Stimulated activated CD8-positive, alpha-beta memory T cell treated with anti-CD3 and anti-CD28 coated beads, Interleukin-12 subunit alpha, Interleukin-12 subunit beta, amount 100 ng/mL, for 4 hours (primary cell): Measurements from ENCODE around the gene NOL4L.

ENCODE experiments used
- DNase-seq: peaks from one replicate; pipeline ENCODE4 v3.0.0-alpha.2; 2020; ENCODE audit warnings: low read depth

NOL4L gene

DNA sequence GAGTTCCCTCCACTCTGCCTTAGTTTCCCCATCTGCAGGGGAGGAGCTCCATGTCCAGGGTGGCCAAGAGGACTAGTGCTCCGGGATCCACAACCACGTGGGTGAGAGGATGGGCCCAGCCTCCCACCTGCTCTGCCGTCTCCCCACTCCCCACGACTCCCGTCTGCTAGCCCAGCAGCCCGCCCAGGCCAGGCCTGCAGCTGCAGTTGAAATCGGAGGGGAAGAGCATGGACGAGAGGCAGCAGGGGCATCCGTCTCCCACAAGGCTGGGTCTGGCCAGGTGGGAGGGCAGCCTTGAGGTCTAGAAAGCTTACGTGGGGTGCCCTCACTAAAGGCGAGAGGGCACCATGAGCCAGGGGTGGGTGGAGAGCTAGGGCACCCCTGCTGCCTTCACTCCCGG is 8.6 kb downstream of the NOL4L start:
- DNase-seq = no peak

DNA sequence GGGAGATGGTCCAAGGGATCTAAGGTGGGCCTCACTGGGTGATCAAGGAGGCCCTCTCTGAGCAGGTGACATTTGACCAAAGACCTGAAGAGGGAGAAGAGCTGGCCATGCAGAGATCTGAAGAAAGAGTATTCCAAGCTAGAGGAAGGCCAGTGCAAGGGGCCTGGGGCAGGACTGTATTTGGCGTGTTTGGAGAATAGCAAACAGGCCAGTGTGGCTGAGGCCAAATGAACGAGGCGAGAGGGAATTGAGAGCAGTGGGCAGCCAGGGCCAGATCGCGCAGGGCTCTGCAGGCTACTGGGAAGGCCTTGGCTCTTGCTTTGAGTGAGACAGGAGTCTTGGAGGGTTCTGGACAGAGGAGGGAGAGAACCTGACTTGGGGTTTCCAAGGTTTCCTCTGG is 9.3 kb downstream of the NOL4L start:
- no peak for DNase-seq

DNA sequence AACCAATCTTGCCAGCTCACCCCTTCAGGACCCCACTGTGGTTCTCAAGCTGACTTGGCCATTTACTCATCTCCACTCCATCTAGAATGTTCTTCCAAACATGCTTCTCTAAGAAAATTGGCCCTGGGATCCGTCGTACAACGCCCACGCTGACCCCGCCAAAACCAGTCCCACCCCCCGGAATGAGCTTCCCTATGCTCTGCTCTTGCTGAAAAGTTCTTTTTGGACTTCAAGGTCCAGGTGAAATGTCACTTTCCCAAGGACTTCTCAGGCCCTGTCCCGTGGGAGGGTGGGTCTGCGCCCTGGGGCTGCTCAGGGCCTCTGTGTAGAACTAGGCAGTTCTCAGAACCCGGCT is 9.9 kb downstream of the NOL4L start:
- DNase-seq = no peak

DNA sequence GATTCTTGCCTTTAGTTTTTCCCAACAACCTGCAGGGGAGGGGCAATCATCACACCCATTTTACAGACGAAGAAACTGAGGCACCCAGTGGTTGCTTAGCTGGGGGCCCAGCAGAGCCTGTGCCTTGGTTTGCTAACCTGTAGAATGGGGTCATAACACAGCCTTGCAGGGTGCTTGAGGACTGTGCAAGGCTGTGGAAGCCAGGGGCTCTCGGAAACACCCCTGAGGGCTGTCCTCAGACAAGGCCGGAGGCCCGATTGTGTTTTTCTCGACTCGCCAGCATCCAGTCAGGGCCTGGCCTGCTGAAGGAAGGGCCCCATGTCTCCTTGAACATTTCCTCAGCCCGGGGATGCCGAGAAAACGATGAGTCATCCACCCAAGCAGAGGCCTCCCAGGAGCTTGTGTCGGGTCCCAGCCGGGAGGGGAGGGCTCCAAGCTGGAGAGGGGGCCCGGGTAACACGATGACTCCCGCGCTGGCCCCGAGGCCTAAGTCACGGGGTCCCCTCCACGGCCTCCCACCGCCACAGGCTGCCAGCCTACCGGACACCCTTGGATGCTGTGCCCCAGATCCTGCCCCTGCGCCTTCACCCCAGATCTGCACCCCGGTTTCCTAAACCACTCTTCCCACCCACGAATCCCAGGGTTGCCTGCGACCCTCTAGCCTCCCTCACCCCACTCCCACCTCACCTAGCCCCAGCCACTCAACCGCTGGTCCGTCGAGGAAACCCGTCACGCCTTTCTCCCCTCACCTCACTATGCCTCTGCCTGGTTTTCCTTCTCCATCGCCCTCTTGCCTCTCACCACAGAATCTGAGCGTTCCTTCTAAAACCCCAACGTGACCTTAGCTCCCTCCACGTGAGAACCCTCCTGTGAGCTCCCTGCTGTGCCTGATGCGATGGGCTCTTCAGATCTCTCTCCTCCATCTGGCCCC is 10.6 kb downstream of the NOL4L start:
- no peak for DNase-seq

DNA sequence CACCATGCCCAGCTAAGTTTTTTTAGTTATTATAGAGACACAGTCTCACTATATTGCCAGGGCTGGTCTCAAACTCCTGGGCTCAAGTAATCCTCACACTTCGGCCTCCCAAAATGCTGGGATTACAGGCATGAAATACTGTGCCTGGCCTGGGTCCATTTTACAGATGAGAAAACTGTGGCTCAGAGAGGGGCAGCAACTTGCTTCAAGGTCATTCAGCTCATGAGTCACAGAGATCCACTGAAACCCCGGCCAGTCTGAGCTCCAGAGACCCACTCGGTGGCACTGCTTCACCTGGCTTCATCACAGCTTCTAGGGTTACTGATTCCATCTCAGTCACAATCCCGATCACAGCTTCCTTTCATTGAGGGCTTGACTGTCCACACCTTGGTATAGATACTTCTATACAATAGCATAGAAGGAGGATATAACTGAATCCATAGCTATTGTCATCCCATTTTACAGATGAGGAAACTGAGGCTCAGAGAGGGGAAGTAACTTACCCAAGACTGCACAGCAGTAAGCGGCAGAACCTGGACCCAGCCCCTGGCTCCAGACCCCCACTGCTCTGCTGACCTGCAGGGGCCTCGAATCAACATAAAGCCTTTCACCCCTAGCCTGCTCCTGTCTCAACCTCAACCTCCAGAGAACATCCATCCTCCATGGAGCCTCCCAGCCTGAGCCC is 11.8 kb downstream of the NOL4L start:
- no peak for DNase-seq

DNA sequence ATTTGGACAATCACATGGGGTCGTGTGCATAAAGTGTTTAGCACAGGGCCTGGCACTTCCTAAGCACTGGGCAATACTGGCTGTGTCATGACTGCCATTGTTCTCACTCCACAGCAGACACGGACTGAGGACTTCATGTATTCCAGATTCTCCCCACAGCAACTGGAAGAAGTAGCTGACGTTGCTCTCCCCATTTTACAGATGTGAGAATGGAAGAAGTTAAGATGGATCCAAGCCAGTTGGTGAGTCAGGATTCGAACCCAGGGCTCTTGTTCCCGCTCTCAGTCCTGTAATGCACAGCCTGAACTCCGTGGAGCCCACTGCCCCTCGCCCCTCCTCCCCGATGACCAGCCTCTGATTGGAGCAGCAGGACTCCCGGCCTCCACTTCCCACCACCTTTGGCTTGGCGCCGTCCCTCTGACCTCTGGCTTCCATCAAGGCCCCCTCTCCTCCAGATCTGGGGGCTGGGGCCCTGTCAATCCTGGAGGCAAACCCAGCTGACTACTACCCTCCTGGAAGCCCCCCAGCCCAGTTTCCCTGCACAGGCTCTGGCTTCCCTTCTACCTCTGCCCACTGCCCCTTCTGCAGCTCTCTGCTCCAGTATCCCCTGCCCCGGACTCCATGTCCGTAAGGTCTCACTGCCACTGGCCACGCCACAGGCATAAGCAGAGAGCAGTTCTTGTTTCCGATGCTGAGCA is 12.7 kb downstream of the NOL4L start:
- DNase-seq = no peak

DNA sequence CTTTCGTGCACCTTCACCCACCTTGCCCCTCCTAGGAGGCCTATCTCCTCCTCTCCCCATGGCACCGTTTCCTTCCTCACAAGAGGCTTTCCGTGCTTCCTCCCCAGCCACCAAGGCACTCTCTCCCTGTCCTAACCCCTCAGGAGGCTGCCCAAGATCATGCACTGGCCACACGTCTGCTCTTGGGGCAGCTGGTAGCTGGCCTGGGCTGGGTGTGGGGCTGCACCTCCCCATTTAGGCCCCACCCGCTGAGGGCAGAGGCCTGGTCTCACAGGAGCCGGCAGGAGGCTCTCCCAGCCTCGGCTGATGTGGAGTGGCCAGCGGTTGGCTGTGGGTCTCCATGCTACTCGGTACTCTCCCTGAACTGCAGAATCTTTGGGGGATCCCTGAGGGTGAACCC is 13.6 kb downstream of the NOL4L start:
- no peak for DNase-seq

DNA sequence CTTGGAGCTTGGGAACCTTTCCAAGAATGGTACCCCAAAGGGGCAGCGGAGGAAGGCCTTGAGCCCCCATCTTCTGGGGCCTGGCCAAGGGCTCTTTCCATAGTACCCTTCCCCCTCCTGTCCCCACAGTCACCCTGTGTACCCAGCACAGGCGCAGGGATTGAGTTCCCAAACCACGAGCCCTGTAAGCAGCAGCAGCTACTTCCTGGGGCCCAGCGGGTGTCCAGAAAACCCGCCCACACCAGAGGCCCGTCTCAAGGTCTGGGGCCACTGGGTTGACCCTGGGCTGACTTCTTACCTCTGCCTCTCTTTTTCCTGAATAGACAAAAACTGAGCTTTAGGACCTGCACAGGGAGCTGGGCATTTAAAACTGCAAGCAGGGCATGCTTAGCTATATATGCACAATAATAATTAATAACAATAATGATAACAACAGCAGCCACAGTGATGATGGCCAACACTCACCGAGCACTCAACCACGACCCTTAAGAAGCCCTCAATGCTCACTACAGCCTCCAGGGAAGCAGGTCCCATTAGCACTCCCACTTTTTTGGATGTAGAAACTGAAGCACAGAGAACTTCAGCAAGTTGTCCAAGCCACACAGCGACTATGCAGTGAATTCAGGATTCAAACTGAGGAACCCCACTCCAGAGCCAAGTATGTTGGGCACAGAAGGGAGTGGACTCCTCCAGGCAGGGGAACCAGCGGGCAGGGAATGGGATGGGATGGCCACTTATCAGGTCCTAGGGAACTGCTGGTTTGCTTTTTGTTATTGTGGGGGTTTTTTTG is 14.5 kb downstream of the NOL4L start:
- no peak for DNase-seq

DNA sequence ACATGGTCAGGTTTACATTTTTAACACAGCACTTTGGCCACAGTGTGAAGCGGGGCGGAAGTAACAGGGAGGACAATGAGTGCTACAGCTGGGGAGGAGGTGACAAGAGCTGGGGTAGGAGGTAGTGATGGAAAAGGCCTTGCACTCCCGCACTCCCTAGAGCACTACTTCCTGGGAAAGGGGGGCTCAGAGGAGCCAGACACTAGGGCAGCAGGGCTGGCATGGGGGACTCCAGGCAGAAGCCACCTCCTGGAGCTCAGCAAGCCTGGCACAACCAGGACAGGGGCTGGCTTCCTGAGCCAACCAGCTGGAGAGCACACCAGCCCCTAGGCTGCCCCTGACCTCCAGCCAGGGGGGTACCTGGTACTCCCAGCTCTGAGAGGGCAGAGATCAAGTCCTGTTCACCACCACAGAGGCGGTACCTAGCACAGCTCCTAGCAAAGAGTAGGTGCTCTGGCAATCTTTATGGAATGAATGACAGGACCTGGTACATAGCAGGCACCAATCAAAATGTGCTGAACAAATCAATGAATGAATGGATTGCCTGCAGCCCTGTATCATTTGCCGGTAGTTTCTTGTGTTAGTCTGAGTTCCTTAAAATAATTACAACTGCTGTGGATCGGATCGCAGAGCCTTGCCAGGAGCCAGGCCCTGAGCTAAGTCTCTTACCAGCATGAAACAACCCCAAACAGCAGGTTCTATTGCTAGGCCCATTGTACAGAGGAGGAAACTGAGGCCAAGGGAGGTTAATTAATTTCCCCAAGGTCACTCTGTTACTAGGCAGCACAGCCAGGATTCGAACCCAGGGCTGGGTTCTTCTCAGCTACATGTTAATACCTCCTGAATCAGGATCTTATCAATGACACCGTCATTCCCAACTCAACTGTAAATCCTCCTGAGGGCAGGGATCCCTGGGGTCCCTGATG is 15.5 kb downstream of the NOL4L start:
- DNase-seq = no peak

DNA sequence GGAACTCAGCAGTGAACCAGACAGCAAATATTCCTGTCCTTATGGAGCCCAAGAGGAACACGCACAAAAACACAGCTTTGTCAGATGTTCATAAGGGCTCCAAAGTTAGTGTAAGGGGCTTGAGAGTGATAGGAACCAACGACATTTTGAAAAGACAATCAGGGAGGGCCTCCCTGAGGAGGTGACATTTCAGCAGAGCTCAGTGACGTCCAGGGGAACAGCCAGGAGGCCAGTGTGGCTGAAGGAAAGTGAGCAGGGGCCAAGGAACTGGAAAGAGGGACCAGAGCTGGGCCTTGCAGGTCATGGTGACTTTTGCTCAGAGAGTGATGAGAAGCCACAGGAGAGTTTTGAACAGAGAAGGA is 16.1 kb downstream of the NOL4L start:
- DNase-seq = no peak

DNA sequence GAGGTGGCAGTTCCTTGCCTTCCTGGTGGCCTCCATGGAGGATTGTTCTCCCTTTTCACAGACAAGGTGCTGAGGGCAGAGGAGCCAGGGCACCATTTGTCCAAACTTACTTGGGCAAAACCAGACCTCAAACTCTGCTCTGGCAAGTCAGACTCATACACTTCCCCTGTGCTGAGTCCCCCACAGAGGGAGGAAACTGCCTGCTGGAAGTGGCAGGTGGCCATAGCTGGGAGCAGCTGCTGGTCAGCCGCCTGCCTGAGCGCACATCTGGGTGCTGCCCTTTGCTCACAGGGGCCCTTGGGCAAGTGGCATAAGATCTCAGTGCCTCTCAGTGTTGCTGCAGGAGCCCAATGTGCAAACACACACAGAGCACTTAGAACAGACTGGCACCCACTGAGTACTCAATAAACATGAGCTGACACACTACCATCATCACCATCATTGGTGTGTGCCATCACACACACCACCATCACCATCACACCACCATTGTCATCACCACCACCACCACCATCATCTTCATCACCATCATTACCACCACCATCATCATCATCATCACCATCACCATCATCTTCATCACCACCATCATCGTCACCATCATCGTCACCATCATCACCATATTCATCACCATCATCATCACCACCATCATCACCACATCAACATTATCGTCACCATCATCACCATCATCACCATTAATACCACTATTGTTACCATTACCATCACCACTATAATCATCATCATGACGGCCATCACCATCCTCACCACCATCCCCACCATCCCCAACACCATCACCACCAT is 17.6 kb downstream of the NOL4L start:
- DNase-seq = no peak

DNA sequence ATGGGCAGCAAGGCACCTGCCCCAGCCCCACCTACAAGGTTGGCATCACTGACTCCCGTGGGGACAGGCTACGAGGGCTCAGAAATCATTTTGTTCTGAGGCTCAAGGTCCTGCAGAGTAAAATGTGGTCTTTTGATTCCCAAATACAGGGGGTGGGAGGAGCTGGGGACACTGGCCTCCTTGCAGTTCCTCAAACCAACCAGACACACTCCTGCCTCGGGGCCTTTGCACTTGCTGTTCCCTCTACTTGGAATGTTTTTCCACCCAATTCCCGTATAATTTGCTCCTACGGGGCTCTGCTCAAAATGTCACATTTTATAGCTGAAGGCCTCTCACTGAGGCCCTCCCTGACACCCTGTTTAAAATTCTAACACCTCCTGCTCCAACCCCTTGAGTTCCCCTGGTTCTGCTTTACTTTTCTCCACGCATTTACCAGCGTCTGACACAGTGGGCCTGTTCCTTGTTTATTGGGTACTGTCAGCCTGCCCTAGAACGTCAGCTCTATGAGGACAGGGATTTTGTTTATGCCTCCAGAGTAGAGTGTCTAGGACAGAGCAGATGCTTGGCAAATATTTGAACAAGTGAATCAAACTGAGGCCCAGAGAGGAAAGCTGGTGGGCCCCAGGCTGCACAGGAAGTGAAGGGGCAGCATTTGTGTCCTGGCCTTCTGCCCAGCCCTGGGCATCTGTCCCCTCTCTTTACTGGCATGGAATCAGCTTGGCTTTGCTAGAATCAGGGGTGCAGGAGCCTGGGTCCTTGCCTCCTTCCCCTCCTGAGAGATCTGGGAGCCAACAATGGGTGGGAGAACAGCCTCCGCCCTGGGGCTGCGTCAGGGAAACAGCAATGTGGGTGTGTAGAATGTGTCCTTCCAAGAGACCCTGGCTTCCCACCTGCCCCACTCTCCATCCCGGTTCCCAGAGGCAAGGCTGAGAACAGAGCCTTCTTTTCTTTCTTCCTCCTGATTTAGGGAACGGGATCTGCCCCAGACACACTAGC is 18.5 kb downstream of the NOL4L start:
- DNase-seq = no peak

DNA sequence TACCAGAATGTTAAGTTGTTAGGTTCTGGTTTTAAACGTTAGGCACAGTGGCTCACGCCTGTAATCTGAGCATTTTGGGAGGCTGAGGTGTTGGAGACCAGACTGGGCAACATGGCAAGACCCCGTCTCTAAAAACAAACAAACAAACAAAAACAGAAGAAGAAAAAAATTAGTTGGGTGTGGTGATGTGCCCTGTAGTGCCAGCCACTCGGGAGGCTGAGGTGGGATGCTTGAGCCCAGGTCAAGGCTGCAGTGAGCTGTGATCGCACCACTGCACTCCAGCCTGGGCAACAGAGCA is 19.4 kb downstream of the NOL4L start:
- DNase-seq = no peak

DNA sequence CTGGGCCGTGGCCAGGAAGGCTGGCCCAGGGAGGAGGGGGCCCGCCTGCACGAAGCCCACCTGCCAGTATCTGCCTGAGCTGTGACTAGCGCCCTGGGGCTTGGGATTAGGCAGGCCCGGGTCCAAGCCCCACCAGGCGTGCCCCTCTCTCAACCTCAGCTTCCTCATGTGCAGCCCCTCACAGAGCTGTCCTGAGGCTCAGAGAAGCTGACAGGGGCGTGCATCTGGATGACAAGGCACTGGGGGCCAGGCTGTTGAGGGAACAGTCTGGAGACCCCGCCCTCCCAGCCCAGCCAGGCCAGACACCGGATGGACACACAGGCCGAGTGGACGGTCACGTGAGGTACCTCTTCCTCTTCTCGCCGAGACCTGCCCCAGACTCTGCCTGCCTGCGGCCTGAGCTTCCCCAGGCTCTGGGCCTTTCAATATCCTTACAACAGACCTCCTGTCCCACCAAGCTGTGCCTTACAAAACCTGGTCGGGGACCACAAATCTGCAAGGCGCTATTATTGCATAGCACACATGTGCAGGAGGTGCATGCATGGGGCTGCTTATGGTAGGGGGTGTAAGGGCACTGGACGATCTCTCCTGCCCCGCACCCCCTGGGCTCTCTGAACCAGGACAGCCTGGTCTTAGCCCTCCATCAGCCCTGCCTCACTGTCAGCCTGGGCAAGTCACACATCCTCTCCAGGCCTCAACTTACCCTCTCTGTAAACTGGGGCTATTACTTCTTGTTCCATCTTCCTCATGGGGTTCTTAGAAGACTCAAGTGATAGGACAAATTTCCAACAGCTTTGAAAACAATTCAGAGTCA is 20.0 kb downstream of the NOL4L start:
- no peak for DNase-seq

DNA sequence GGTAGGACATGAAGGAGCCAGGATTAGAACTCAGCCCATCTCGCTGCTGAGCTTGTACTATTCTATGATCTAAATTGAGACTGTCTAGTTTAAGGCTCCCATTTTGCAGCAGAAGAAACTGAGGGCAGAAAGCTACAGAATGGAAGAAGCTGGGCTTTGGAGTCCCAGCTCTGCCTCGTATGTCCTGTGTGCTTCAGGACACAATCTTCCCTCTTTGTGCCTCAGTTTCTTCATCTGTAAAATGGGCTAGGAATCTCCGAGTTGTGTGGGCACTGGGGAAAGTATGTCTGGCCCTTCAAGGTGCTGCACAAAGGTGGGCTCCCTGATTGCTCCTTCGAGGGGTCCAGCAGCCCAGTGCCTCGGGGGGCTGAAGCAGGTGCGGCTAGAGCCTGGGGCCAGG is 20.7 kb downstream of the NOL4L start:
- no peak for DNase-seq

DNA sequence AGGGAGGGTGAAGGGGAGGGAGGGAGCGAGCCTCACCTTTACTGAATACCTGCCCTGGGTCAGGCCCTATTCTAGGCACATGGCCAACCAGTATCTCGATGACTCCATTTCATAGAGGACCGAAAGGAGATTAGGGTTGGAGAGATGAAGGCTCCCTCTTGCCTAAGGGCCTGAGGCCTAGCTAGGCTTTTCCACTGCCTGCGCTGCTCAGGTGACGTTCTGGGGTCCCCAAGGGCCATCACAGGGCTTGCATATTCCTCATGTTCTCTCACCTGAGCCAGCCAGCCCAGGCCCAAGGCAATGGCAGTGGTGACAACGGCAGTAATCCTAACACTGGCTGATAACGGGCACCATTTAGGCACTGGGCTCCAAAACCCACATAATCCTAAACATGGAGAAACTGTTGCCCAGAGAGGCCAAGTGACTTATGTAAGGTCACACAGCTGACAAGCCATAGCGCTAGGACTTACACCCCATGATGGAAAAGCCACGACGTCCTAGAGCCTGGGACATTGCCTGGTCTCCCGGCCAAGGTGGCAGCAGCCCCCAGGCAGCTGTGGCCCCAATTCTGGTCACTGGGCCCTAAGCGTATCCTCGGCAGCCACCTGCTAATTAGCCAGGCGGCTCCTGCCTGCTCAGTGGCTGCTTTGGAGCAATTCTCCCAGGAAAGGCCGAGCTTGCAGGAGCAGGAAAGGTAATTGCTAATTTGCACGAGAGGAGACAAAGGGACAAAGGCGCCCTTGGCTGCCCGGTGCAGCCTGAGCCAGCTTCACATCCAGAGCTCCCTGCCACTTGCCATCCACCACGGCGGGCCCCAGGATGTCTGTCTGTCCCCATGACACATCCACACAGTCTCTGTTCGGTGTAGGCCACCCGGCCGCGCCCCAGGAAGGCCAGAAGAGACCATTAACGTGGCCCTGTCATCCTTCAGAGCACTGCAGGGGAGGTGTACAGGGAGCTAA is 21.5 kb downstream of the NOL4L start:
- DNase-seq = no peak

DNA sequence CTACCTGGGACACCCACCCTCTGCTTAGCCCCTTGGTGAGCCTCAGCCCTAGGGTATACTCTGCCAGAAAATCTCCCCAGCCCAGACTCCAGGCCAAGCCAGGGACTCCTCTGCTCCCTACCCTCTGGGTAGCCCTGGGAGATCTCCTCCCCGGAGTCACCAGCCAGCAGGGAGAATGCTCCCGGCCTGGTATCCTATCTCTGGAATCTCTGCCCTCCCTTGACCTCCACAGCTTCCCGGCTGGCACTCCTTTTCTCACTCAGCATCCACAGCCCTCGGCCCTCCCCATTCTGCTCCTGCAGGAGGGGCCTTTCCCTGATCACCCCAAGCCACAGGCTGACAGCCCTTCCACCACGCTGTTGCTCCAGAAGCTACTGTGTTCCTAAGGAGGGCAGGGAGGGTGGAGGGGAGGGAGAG is 22.6 kb downstream of the NOL4L start:
- DNase-seq = no peak
